ENCODE measurements around the gene DNPH1. TPM values are rescaled to one million over a fixed set of nuclear protein-coding genes. Genes with fewer than 3 reads are reported as not detected.

DNPH1 gene
- total RNA-seq, 1 donor from 2014 or later: 80.4 TPM

DNA sequence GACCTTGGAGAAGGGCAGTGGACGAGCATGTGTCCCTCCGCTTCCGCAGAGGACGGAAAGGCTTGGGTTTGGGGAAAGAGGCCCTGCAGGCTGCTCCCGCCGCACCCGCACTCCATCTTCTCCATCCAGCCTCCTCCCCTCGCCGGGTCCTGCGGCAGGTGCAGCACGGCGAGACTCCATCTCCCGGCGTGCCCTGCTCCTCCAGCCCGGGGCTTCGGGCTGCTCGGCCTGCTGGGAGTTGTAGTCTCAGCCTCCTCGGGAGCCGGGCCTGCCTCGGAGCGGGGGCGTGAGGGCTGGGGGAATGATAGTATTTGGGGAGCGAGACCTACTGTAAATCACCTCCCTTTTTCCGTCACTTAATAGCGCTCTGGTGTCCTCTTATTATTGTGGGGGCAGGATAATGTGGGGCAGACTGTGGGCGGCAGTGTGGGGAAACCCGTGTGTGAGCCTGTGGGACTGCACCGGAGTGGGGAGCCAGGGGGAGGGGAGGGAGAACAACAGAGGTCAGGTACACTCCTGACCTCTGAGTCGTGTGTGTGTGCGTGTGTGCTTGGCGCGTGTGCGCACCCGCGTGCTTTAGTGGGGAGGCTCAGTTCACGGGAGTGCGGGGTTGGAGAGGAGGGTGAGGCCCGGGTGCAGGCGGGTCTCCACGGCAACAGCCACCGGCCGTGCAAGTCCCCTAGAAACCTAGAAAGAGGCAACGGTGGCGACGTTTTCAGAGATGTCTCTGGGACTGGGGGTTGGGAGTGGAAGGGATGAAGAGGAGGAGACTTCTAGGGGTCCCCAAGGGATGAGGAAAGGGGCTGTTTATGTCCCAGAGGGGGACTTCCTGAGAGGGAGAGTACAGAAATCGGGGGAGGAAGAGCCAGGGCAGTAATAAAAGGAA, 18.1 kb upstream of the DNPH1 start:
- peak; percentile 98 for ATAC-seq

DNA sequence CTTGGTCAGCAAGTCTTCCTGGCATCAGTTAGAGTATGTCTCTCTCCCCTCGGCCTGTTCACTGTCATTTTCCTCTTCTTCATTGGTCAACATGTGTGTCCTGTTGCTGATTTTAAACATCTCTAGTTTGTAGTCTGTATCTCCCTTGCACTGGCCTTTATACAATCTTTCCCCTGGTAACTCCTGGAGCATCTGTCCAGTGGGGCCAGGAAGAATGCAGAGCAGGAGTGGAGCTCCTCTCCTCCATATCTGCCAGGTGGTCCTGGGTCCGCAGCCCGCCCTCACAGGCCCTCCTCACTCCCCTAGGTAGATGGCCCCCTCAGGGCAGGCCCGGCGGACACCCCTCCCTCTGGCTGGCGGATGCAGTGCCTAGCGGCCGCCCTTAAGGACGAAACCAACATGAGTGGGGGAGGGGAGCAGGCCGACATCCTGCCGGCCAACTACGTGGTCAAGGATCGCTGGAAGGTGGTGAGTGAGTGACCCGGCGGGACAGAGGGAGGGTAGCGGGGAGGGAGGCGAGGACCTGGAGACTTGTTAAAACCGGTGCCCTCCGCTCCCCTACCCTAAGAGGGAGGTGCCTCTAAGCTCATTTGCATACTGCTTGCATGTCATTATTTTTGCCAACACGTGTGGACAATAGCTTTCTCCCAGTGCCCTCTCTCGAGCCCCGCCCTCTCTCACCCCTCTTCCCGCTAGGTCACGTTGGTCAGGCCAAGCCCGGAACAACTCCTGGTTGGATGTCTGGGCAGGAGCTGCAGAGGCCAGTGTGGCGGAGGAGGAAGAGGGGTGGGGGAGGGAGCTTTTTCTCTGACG, 17.2 kb upstream of the DNPH1 start:
- ATAC-seq (peak; percentile 58), DNase-seq (ENCODE audit: low spot score) (no peak)

More for the DNA sequence above, 18.1 kb upstream of the DNPH1 start:
- DNase-seq (ENCODE audit: low spot score): peak; percentile 78

DNA sequence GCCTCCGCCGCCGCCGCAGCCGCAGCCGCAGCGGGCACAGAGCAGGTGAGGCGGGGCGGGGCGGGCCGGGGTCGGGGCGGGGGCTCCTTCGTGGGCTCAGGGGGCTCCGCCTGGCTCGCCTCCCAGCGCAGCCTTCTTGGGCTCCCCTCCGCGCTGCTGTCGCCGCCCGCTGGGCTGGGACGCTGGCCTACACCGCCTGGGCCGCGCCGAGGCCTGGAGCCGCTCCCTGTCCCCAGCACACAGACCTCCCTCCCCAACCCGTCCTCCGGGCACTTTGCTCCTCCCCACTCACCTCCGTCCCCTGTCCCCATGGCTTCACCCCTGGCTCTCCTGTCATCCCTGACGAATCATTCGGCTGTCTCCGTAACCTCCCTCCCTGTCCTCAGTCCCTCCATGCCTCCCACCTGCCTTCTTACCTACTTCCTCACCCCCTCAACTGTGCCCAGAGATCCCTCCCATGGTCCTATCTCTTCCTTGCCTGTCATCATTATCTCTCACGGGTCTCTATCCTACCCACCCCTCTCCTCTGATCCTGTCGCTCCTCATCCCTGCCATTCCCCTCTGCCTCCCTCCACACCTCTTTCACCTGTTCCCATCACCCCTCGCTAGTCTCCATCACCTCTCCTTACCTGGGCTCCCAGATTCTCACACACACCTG, 14.5 kb upstream of the DNPH1 start:
- DNase-seq (ENCODE audit: low spot score) (no peak), ATAC-seq (no peak)

DNA sequence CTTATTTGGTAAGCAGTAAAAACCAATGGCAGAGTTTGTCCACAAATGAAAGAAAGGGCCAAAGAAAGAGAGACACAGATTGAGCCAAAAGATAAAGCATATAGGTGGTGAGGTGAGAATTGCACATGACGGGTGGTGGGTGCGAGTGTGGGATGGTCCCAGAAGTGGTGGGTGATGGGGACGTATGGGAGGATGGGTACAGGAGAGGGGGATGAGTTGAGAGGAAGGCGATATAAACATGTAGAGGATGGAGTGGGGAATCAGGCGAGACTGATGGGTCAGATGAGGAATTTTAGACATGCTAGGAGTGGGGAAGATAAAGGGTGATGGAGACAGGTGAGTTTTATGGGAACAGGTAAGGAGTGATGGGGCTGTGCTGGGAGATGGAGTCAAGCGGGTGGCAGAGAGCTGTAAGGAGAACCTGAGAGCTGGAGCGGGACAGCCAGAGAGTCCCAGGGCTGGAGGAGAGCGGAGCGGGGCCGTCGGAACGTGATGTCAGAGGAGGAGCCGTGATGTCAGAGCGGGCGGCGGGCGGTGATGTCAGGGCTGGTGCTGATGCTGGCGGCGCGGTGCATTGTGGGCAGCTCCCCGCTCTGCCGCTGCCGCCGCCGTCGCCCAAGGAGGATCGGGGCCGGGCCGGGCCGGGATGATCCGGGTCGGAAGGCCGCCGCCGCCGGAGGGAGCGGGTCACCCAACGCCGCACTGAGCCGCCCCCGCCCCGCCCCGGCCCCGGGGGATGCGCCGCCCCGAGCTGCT, 13.8 kb upstream of the DNPH1 start, which contains the start of gene TTBK1:
TSS of gene TTBK1 (plus strand) at position 574 of the 756 bp plus-strand sequence. CDS start 3,180 bp downstream, outside the sequence.
- ATAC-seq (no peak), DNase-seq (ENCODE audit: low spot score) (no peak)

DNA sequence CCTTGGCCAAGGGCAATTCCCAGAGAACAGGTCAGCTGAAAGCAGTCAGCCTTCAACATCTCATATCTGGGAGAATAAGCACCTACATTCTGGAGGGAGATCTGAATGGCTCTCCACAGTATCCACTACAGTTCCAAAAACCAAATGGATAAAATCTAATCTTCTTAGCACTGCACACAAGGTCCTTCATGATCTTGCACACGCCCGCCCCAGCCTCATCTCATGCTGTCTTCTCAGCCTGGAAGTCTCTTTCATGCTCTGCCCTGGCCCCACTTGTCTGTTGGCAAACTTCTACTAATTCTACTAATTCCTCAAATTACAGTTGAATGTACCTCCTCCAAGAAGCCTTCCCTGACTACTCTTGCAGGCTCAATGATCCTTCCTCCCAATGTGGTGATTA, 12.2 kb upstream of the DNPH1 start:
- no peak for DNase-seq (ENCODE audit: low spot score)
- no peak for ATAC-seq

DNA sequence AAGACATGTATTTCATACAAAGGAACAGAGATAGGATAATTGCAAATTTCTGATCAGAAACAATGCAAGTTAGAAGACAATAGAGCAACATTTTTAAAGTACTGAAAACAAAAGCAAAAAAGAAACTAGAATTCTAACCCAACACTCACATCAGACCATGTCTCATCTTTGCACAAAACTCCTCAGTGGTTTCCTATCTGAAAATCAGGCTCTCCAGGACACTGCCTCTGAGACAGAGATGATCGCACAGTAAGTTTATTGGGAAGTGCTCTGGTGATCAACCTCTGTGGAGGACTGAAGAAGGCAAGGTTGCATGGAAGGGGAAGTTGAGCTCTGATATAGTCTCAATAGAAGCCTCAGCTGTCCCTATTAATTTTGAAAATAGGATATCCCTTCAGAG, 11.7 kb upstream of the DNPH1 start:
- DNase-seq (ENCODE audit: low spot score): no peak
- ATAC-seq: no peak

DNA sequence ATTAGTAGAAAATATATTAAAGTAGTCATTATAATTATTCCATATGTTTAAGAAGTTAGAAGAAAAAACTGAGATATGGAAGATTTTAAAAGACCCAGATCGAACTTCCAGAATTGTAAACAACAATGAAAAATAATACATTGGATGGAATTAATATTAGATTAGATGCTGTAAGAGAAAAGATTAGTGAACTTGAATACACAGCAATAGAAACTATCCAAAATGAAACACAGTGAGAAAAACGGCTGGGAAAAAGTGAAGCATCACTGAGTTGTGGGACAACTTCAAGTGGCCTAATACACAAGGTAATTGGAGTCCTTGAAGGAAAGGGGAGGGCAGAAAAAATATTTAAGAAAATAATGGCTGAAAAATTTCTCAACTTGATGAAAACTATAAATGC, 9.8 kb upstream of the DNPH1 start:
- ATAC-seq (no peak), DNase-seq (ENCODE audit: low spot score) (no peak)

DNA sequence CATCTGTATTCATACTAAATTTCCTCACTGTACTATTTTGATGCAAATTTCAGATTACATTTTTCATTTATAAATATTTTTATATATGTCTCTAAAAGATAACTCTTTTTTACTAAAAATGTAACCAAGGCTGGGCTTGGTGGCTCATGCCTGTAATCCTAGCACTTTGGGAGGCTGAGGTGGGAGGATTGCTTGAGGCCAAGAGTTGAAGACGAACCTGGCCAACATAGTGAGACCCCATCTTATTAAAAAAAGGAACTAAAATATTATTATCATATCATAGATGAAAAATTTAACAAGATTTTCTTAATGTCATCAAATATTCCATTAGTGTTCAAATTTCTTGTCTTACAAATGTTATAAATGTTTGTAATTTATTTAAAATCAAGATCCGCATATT, 6.6 kb upstream of the DNPH1 start:
- ATAC-seq (no peak), DNase-seq (ENCODE audit: low spot score) (no peak)

DNA sequence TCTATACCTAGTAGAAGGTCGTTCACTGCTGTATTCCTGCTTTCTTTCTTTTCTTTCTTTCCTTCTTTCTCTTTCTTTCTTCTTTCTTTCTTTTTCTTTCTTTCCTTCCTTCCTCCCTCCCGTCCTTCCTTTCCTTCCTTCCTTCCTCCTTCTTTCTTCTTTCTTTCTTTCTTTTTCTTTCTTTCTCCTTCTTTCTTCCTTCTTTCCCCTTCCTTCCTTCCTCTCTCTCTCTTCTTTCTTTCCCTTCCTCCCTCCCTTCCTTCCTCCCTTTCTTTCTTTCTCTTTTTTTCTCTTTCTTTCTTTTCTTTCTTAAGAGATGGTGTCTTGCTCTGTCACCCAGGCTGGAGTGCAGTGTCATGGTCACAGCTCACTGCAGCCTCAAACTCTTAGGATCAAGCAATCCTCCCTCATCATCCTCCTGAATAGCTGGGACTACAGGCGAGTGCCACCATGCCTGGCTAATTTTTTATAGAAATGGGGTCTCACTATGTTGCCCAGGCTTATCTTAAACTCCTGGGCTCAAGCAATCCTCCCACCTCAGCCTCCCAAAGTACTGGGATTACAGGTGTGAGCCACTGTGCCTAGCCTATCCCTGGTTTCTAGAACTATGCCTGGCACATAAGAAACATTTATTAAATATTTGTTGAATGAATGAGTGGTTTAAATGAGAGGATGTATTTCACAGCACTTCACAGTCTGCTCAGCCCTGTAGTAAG, 2.6 kb upstream of the DNPH1 start:
- DNase-seq (ENCODE audit: low spot score) (no peak), ATAC-seq (no peak)

DNA sequence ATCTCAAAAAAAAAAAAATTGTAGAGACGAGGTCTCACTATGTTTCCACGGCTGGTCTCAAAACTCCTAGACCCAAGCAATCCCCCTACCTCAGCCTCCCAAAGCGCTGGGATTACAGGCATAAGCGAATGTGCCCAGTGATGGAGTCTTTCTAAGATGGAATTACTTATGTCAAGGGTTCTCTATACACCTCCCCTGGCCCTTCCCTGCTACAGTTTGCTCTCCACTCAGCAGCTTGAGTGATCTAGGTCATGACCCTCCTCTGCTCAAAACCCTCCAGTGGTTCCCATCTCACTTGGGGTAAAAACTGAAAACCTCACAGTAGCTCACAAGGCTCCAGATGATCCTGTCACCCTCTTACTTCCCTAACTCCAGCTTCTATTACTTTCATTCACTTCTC, 1.8 kb upstream of the DNPH1 start:
- ATAC-seq (no peak), DNase-seq (ENCODE audit: low spot score) (no peak)

DNA sequence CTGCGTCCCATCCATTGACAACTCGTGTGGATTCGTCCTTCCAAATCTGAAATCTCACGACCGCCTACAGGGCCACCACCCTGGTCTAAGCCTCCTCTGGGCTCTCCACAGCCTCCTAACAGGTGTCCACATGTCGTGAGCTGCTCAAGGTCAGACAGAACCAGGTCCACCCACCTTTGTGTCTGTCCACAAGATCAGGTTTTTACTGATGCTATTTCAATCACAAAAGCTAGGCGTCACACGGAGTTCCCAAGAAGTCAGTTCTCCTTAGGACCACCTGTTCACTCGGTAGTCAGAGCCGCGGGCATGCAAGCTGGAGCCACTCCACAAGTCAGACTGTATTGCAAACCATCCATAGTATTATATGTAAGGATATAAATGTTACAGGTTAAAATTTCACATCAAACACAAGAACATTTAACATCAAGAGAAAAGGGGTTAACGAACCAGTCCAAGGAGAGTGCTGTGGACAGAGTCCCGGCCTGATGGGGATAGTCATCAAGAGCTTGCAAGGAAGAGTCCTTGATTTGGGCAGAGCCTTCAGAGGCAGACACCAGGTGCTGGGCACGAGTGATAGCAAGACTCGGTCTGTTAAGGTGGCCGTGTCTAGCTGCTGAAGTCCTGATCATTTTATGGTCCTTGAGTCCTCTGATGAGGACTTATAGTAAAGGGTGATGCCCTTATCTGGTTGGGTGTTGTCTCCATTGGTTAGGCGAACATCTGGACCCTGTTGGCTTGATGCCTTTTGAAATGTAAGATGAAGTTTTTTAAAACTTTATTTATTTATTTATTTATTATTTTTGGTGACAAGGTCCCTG, 731 bp upstream of the DNPH1 start:
- ATAC-seq (peak; percentile 2), DNase-seq (ENCODE audit: low spot score) (no peak)

DNA sequence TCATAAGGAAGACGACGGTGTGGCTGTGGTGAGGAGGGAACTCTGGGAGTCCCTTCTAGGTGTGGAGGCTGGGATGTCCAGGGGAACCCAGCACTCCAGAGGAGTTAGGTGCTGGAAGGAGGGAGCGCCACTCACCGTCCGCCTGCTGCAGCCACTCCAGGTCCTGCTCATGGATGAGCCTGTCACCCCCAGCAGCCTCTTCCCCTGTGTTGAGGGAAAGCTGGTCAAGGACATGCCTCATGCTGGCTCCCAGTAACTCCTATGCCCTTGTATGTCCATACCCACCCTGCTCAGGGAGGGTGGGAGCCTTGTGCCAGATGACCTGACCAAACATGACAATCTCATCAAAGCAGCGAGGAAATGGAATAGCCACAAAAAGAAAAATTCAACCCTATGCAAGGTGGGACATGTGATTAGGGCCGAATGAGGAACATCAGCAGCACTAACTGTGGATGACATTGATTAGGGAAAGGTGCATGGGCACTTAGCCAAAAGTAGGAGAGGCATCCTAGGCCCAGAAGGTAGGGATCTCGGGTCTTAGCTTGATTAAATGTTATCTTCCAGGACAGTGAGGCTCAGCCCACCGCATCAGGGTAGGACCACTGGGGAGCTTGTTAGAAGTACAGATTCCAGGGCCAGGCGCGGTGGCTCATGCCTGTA, 3.0 kb downstream of the DNPH1 start:
- DNase-seq (ENCODE audit: low spot score): no peak
- ATAC-seq: no peak

DNA sequence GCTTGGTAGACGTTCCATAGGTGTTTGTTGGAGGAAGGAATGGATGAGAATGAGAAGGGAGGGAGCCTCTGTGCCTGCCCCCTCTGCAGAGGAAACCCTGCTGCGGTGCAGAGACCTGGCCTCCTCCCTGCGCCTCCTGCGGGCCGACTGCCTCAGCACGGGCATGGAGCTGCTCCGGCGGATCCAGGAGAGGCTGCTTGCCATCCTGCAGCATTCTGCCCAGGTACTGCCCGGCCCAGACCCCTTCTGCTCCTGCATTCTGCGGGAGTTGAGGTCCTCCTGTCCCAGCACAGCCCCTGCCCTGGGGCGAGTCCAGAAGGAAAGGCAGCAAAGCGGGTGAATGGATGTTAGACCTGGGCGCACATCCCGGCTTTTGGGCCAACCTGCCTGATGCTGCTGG, 6.1 kb downstream of the DNPH1 start:
- ATAC-seq: no peak
- no peak for DNase-seq (ENCODE audit: low spot score)

DNA sequence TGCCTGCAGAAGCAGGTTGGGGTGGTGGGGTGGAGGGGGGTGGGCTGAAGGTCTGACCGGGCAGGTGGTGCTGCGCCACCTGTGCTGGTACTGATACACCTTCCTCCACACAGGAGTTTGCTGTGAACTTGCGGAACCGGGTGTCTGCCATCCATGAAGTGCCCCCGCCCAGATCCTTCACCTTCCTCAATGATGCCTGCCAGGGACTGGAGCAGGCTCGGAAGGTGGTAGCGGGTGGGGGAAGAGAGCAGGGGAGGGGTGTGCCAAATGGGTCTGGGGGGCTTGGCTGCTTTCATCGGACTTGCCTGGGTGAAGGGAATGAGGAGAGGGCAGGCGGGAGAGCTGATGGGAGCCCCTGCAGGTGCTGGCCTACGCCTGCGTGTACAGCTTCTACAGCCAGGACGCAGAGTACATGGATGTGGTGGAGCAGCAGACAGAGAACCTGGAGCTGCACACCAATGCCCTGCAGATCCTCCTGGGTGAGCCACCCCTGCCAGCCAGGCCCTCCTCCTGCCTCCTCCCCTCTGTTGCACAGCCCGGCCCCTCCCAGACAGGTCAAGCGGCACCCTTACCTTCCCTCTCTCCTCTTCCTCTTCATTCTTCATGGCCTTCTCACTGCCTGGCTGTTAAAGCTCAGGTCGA, 6.7 kb downstream of the DNPH1 start:
- no peak for ATAC-seq

DNA sequence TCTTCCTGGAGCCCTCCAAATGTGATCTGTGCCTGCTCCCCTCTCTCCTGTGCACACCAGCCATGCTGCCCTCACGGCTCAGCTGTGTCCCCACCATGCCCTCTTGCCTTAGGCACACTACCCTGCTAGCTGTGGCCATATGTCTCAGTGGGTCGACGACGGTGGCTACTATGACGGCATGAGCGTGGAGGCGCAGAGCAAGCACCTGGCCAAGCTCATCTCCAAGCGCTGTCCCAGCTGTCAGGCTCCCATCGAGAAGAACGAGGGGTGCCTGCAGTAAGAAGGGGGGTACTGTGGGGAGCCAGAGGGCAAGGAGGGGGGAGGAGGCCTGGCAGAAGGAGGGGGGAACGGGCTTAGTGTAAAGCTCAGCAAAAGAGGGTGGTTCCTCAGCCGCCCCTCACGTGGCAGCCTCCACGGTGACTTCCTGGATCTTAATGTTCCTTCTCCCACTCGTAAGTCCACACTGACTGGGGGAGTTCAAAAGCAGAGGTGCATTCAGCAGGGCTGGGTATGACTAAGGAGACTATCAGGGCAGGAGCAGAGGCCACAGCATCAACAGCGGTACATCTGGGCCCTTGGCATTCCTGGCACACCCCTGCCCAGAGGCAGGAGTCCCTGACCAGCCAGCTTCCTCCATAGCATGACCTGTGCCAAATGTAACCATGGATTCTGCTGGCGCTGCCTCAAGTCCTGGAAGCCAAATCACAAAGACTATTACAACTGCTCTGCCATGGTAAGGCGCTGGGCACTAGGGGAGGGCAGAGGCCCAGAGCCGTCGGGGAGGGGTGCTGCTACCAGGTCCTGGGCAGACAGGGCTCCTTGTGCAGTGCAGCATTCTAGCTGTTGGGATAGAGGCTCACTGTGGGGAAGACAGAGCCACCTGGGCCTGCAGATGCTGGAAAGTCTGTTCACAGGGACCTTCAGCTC, 8.0 kb downstream of the DNPH1 start:
- ATAC-seq (peak; percentile 25), DNase-seq (ENCODE audit: low spot score) (no peak)

More for the DNA sequence above, 6.7 kb downstream of the DNPH1 start:
- no peak for DNase-seq (ENCODE audit: low spot score)

DNA sequence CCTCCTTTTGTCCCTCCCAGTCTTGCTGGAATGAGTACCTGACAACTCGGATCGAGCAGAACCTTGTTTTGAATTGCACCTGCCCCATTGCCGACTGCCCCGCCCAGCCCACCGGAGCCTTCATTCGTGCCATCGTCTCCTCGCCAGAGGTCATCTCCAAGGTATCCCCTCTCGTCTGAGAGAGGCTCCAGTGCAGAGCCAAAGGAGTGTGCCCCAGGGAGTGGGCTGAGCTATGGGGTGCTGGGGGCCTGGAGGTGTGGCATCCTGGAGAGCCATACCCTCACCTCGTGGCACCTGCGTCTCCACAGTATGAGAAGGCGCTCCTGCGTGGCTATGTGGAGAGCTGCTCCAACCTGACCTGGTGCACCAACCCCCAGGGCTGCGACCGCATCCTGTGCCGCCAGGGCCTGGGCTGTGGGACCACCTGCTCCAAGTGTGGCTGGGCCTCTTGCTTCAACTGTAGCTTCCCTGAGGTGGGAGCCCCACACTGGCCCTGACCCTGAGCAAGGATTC, 8.8 kb downstream of the DNPH1 start:
- no peak for ATAC-seq
- no peak for DNase-seq (ENCODE audit: low spot score)

DNA sequence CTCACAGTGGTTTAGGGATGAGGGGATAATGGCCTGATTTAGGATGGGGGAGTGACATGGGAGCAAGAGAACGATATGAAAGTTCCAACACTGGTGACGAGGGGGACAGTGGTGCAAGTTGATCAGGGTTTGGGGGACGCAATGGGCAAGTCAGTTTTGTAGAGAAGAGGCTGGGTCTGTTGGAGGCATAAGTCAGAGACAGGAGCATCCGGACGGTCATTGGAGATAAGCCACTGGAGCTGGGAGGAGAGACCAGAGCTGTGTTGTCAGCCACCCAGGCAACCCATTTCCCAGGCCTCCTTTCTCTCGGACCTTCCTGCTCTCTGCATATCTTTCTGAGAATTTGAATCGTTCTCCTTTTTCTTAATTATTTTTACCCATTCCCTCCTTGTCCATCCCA, 9.5 kb downstream of the DNPH1 start:
- ATAC-seq (no peak), DNase-seq (ENCODE audit: low spot score) (no peak)
